Thyroid gland (tissue), 4 donors: ENCODE results near the gene CBFB. TPM values are rescaled to one million over a fixed set of nuclear protein-coding genes. Genes with fewer than 3 reads are reported as not detected.

Experiments used
- DNase-seq, 2 donors: peaks; one replicate each; pipeline ENCODE4 v3.0.0-alpha.2; 2019
- H3K27ac ChIP-seq, 3 donors: fragments of 200-600 bp; sonication (generic); 1 replicate in 2 of 3; 2 replicates in 1 of 3; pipeline ENCODE4 v1.5.1; 2016 to 2019; ENCODE audit warnings: mild to moderate bottlenecking in 1 of 3, moderate library complexity in 1 of 3
- H3K27me3 ChIP-seq: fragments of 200-600 bp; sonication (generic); one replicate; pipeline ENCODE4 v1.5.1; 2019
- H3K36me3 ChIP-seq, 2 donors: fragments of 200-600 bp; sonication (generic); one replicate each; pipeline ENCODE4 v1.5.1; 2016 to 2019
- H3K4me1 ChIP-seq, 2 donors: fragments of 200-600 bp; sonication (generic); one replicate each; pipeline ENCODE4 v1.5.1; 2017 to 2019
- H3K4me3 ChIP-seq, 3 donors: fragments of 200-600 bp; sonication (generic); replicated peaks in 1 of 3; 1 replicate in 2 of 3; 2 replicates in 1 of 3; pipeline ENCODE4 v1.5.1; 2016; ENCODE audit warnings: mild to moderate bottlenecking in 1 of 3
- H3K9me3 ChIP-seq: fragments of 200-600 bp; sonication (generic); one replicate; pipeline ENCODE4 v1.5.1; 2017
- CTCF ChIP-seq, 6 experiments: fragments of 200-600 bp in 3 of 6; fragments of 450-650 bp in 3 of 6; sonication (generic) in 3 of 6; IDR thresholded peaks; one replicate each; pipeline ENCODE4 v1.5.1; 2016 to 2019; ENCODE audit warnings: antibody characterized with exemption in 6 of 6, mild to moderate bottlenecking in 2 of 6, inconsistent platforms in 1 of 6, moderate library complexity in 1 of 6
- POLR2A ChIP-seq, 2 donors: fragments of 450-650 bp; IDR thresholded peaks; one replicate each; pipeline ENCODE4 v1.6.1; 2017; ENCODE audit warnings: antibody characterized with exemption in 2 of 2, mild to moderate bottlenecking in 2 of 2, moderate library complexity in 1 of 2
- WGBS, 2 donors: methylation state at CpG; one replicate each; pipeline ENCODE4 v1.1.5; 2017; 5-methylcytosine and 5-hydroxymethylcytosine counted together
- intact Hi-C: fragments of 100-400 bp; cut with DNase I; formaldehyde crosslinking; loops from one replicate; pipeline ENCODE4 v1.15.1; 2023
- total RNA-seq, 4 donors: library from RNA; depleted of rRNA; stranded (reverse); fragments of >200 nt; gene quantifications; one replicate each; pipeline ENCODE4 v1.2.3, GENCODE V29; 2016

The CBFB gene
- total RNA-seq, 4 donors from 2014 or later: 31.0 to 60.0 (median 41.5) TPM

DNA sequence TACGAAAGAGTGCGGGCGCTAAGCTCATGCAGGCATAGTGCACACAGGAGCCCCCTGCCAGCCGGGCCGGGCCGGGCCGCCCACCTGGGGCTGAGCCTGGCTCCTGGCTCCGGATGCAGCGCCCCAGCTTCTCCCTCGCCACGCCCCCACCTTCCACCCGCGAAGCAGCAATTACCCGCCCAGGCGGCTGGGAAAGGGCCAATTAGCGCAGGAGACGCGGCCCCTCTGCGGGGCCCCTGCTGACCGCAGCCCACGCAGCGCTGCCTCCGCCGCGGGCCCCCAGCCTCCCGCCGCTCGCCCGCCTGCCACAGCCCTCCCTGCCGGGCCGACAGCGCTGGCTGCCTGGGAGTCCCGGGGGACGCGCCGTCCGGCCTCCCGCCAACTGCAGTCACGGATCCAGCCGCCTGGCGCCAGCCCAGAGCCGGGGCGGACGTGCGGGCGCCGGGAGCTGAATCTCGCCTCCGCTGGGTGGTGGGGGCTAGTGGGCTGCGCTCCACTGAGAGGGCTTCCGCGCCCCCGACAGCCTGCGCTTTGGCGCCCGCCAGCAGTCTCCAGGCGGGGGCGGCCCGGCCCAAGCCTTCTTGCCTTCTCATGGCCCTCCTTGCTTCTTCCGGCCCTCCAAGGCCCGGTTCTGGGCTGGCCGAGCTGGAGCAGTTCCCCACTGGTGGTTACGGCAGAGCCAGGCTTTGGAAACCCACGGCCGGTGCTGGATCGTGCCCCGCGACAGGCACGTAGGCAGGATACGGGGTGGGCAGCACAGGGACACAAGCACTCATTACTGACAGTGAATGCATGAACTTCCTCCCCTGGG lies 14.9 kb upstream of the CBFB start:
- H3K27ac ChIP-seq: peak overlapping the region; percentile 3 to 57 (median 9)
- H3K4me1 ChIP-seq: peaks cover 9 to 17% of the 10 kb centered on the region in 2 donors
- peak in 1 of 2 donors; percentile 15 for TF ChIP-seq POLR2A (IDR thresholded peaks at IDR 0.05)
- peak in 2 of 6 experiments; percentile 44 to 48 for TF ChIP-seq CTCF (IDR thresholded peaks at IDR 0.05)
- H3K4me3 ChIP-seq: peak overlapping the region in 2 of 3 donors; percentile 25 to 47
- no peaks in the 10 kb centered on the region for H3K27me3 ChIP-seq
- H3K9me3 ChIP-seq: no peaks in the 10 kb centered on the region
- 1 to 2% methylated on average over 7 to 26 of the region's 70 CpGs for WGBS, 2 donors
- peak; percentile 81 to 83 for DNase-seq
- intact Hi-C loops: no loop called here
- H3K36me3 ChIP-seq: no peaks in the 10 kb centered on the region

DNA sequence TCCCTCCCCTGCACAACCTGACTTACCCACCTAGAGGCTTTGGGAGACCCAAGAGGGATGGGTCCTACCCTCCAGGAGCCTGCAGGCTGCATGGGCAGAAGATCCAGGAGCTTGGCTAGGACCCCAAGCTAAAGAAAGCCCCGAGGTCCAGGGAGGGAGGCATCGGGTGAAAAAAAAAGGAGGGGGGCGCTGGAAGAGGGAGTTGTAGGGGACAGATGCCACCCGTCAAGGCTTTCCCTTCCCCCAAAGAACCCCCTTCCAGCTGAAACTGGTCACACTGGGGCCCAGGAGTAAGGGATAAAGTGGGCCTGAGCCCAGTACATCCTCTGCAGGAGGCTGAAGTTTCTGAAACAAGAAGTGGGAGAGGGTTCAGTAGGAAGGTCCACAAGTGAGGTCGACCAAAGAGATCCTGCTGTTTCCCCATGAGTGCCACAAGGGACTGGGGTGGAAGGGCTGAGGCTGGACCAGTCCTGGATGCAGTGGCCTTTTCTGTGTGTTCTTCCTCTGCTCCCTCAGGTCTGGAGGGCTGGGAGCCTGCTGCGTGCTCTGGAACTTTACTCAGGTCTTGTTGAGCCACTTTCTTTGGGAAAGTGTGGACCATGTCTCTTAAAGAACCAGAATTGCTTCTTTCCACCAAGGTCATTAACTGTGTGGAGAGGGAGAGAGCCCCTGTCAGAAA lies 14.2 kb upstream of the CBFB start:
- Histone ChIP-seq H3K9me3 (no peaks in the 10 kb centered on the region), H3K36me3 (no peaks in the 10 kb centered on the region), H3K27ac (peak overlapping the region in 2 of 3 donors; percentile 9 to 57), H3K4me3 (peak overlapping the region in 1 of 3 donors; percentile 47), H3K27me3 (no peaks in the 10 kb centered on the region), H3K4me1 (peaks cover 9 to 17% of the 10 kb centered on the region in 2 donors)
- no peak for DNase-seq
- 60 to 65% methylated on average over 6 of the region's 6 CpGs for WGBS, 2 donors
- intact Hi-C loops: no loop called here
- TF ChIP-seq POLR2A (IDR thresholded peaks at IDR 0.05) (no peak), CTCF (IDR thresholded peaks at IDR 0.05) (no peak)

GRCh38 chr16:67015313-67015731 lies 13.6 kb upstream of the CBFB start:
- WGBS, 2 donors: 91 to 93% methylated on average over 9 of the region's 9 CpGs
- no peaks in the 10 kb centered on the region for H3K36me3 ChIP-seq
- TF ChIP-seq POLR2A (IDR thresholded peaks at IDR 0.05): no peak
- TF ChIP-seq CTCF (IDR thresholded peaks at IDR 0.05): peak in 3 of 6 experiments; percentile 12 to 28 (median 19)
- intact Hi-C loops: no loop called here
- no peak overlapping the region for H3K27ac ChIP-seq
- H3K27me3 ChIP-seq: no peaks in the 10 kb centered on the region
- no peaks in the 10 kb centered on the region for H3K9me3 ChIP-seq
- no peak for DNase-seq
- peaks cover 9 to 17% of the 10 kb centered on the region in 2 donors for H3K4me1 ChIP-seq
- H3K4me3 ChIP-seq: no peak overlapping the region

GRCh38 chr16:67016143-67016542 lies 12.8 kb upstream of the CBFB start:
- Histone ChIP-seq H3K9me3 (no peaks in the 10 kb centered on the region), H3K36me3 (no peaks in the 10 kb centered on the region), H3K4me3 (no peak overlapping the region), H3K27me3 (no peaks in the 10 kb centered on the region), H3K27ac (no peak overlapping the region), H3K4me1 (peaks cover 9 to 17% of the 10 kb centered on the region in 2 donors)
- no peak for DNase-seq
- intact Hi-C loops: no loop called here
- TF ChIP-seq CTCF (IDR thresholded peaks at IDR 0.05) (no peak), POLR2A (IDR thresholded peaks at IDR 0.05) (no peak)
